Uterus (tissue), 4 donors: ENCODE data around the gene HPCA. TPM values are rescaled to one million over a fixed set of nuclear protein-coding genes. Genes with fewer than 3 reads are reported as not detected.
"Not testable (repeated sequence)": the region's sequence is repeated elsewhere in the genome, so short reads cannot be mapped to it uniquely, and the experiment has no call there.

Experiments used
- DNase-seq, 2 donors: peaks; one replicate each; pipeline ENCODE4 v3.0.0-alpha.2; 2019 to 2020
- H3K27ac ChIP-seq, 2 donors: fragments of 200-600 bp; sonication (generic); 1 replicate in 1 of 2; 2 replicates in 1 of 2; pipeline ENCODE4 v1.5.1; 2016 to 2018
- H3K27me3 ChIP-seq, 2 donors: fragments of 200-600 bp; sonication (generic); one replicate each; pipeline ENCODE4 v1.5.1; 2018 to 2019; ENCODE audit warnings: control low read depth in 1 of 2
- H3K36me3 ChIP-seq, 2 donors: fragments of 200-600 bp; sonication (generic); one replicate each; pipeline ENCODE4 v1.5.1; 2019; ENCODE audit warnings: control low read depth in 1 of 2
- H3K4me1 ChIP-seq, 2 donors: fragments of 200-600 bp; sonication (generic); one replicate each; pipeline ENCODE4 v1.5.1; 2018 to 2019; ENCODE audit warnings: control low read depth in 1 of 2
- H3K4me3 ChIP-seq, 2 donors: fragments of 200-600 bp; sonication (generic); 1 replicate in 1 of 2; 2 replicates in 1 of 2; pipeline ENCODE4 v1.5.1; 2018 to 2019; ENCODE audit warnings: mild to moderate bottlenecking in 1 of 2
- H3K9me3 ChIP-seq, 2 donors: fragments of 200-600 bp; sonication (generic); one replicate each; pipeline ENCODE4 v1.5.1; 2019; ENCODE audit warnings: control low read depth in 1 of 2
- CTCF ChIP-seq, 4 experiments: fragments of 200-600 bp in 2 of 4; fragments of 450-650 bp in 2 of 4; sonication (generic) in 2 of 4; IDR thresholded peaks; one replicate each; pipeline ENCODE4 v1.5.1; 2016 to 2019; ENCODE audit warnings: antibody characterized with exemption in 4 of 4, mild to moderate bottlenecking in 2 of 4, moderate library complexity in 1 of 4
- POLR2A ChIP-seq, 2 donors: fragments of 450-650 bp; IDR thresholded peaks; one replicate each; pipeline ENCODE4 v1.6.1; 2016; ENCODE audit warnings: antibody characterized with exemption in 2 of 2, mild to moderate bottlenecking in 1 of 2, moderate library complexity in 1 of 2
- intact Hi-C: fragments of 100-400 bp; cut with DNase I; formaldehyde crosslinking; loops from one replicate; pipeline ENCODE4 v1.15.1; 2023; ENCODE audit warnings: low total_unique reads
- total RNA-seq, 4 donors: library from RNA; depleted of rRNA in 3 of 4; stranded (reverse); fragments of >200 nt in 3 of 4; gene quantifications; one replicate each; pipeline versions ENCODE4 v1.1.0 to v1.2.4, GENCODE V29; 2014 to 2023
- donor health status: DM: yes; HTN: yes; CAD: no.

The HPCA gene
- total RNA-seq, 4 donors from 2014 or later, result 0.76 to 0.79 TPM; not detected in 2

DNA sequence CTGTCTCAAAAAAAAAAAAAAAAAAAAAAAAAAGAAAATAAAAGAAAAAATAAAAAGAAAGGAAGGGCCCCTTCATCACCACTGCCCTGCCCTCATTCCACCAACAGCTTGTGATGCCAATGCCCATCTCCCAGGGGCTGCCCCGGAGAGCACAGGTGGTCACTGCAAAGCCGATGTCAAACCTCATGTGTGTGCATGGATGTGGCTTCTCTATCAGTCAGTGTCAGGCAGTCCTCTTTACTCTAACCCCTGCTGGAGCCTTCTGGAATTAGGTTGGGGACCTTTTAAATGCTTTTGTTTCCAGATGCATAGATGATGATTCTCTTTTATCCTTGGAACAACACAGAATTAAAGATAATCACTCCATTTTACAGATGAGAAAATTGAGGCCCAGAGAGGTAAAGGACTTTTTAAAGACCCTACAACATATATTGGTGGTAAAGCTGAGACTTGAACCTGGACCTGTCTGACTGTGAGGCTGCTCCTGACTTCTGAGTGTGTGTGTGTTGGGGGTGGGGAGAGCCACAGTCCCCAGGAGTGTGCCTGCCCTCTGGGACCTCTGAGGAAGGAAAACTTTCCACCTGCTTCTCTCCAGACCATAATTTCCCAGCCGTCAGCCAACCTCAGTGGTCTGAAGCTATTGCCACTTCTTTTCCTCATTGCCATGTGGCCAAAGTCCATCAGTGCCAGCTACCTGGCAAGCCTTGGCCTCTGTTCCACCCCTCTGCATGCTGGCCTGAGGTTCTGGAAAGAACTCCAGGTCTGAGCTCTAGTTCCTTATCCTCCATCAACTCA is 17.9 kb downstream of the HPCA start:
- H3K9me3 ChIP-seq, result no peaks in the 10 kb centered on the region

GRCh38 chr1:32904797-32905196 is 18.5 kb downstream of the HPCA start:
- no peak overlapping the region for H3K4me3 ChIP-seq
- H3K27me3 ChIP-seq, result no peaks in the 10 kb centered on the region
- no peak overlapping the region for H3K27ac ChIP-seq
- TF ChIP-seq CTCF (IDR thresholded peaks at IDR 0.05), result no peak
- TF ChIP-seq POLR2A (IDR thresholded peaks at IDR 0.05), result no peak
- intact Hi-C loops, result no loop called here
- H3K36me3 ChIP-seq, result no peaks in the 10 kb centered on the region
- H3K4me1 ChIP-seq, result peaks cover 0 to 6% of the 10 kb centered on the region in 2 donors
- DNase-seq, result no peak
- H3K9me3 ChIP-seq, result no peaks in the 10 kb centered on the region

More for the DNA sequence above, 17.9 kb downstream of the HPCA start:
- Histone ChIP-seq H3K27me3 (no peaks in the 10 kb centered on the region), H3K4me1 (peaks cover 0 to 6% of the 10 kb centered on the region in 2 donors), H3K27ac (no peak overlapping the region), H3K4me3 (no peak overlapping the region), H3K36me3 (no peaks in the 10 kb centered on the region)
- intact Hi-C loops, result no loop called here
- no peak for DNase-seq
- TF ChIP-seq CTCF (IDR thresholded peaks at IDR 0.05) (no peak), POLR2A (IDR thresholded peaks at IDR 0.05) (no peak)

DNA sequence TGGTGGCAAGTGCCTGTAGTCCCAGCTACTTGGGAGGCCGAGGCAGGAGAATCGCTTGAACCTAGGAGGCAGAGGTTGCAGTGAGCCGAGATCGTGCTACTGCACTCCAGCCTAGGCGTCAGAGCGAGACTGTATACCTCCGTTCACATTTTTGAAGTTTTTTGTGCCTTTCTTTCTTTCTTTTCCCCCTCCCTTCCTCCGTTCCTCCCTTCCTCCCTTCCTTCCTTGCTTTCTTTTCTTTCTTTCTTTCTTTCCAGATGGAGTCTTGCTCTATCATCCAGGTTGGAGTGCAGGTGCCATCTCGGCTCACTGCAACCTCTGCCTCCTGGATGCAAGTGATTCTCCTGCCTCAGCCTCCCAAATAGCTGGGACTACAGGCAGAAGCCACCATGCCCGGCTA is 19.3 kb downstream of the HPCA start:
- H3K27me3 ChIP-seq, intact Hi-C loops, H3K36me3 ChIP-seq, H3K9me3 ChIP-seq, H3K27ac ChIP-seq, DNase-seq, H3K4me3 ChIP-seq, H3K4me1 ChIP-seq: not testable (repeated sequence)

GRCh38 chr1:32906654-32907053 is 20.4 kb downstream of the HPCA start:
- Histone ChIP-seq H3K4me1 (no peaks in the 10 kb centered on the region), H3K27ac (no peak overlapping the region), H3K27me3 (no peaks in the 10 kb centered on the region), H3K9me3 (no peaks in the 10 kb centered on the region), H3K4me3 (no peak overlapping the region), H3K36me3 (no peaks in the 10 kb centered on the region)
- DNase-seq, result no peak
- no peak for TF ChIP-seq CTCF (IDR thresholded peaks at IDR 0.05)
- no peak for TF ChIP-seq POLR2A (IDR thresholded peaks at IDR 0.05)
- intact Hi-C loops, result no loop called here

- H3K36me3 ChIP-seq, result no peaks in the 10 kb centered on the region
- intact Hi-C loops, result no loop called here
- no peaks in the 10 kb centered on the region for H3K4me1 ChIP-seq
- H3K4me3 ChIP-seq, result no peak overlapping the region
- TF ChIP-seq CTCF (IDR thresholded peaks at IDR 0.05) (no peak), POLR2A (IDR thresholded peaks at IDR 0.05) (no peak)
- no peak for DNase-seq
- H3K9me3 ChIP-seq, result no peaks in the 10 kb centered on the region
- H3K27ac ChIP-seq, result no peak overlapping the region
- no peaks in the 10 kb centered on the region for H3K27me3 ChIP-seq
Observed at GRCh38 chr1:32907435-32907834, 21.1 kb downstream of the HPCA start.
